Measurements from ENCODE around the gene PPM1E.
"Not testable (repeated sequence)": the region's sequence is repeated elsewhere in the genome, so short reads cannot be mapped to it uniquely, and the experiment has no call there.

PPM1E gene

GRCh38 chr17:58783380-58783779 lies 27.7 kb downstream of the PPM1E start:
- no peak for DNase-seq

- DNase-seq, result no peak
Observed at GRCh38 chr17:58785097-58785496, 29.4 kb downstream of the PPM1E start.

GRCh38 chr17:58786586-58787295 lies 31.1 kb downstream of the PPM1E start:
- DNase-seq, result no peak

GRCh38 chr17:58788199-58788598 lies 32.5 kb downstream of the PPM1E start:
- DNase-seq, result no peak

- no peak for DNase-seq
Observed at GRCh38 chr17:58789160-58789559, 33.5 kb downstream of the PPM1E start.

- DNase-seq, result no peak
Observed at GRCh38 chr17:58789831-58790230, 34.2 kb downstream of the PPM1E start.

- DNase-seq, result not testable (repeated sequence)
Observed at GRCh38 chr17:58794508-58794907, 38.9 kb downstream of the PPM1E start.

- no peak for DNase-seq
Observed at GRCh38 chr17:58802188-58802587, 46.5 kb downstream of the PPM1E start.

- no peak for DNase-seq
Observed at GRCh38 chr17:58806046-58806445, 50.4 kb downstream of the PPM1E start.

GRCh38 chr17:58808609-58809563 lies 53.2 kb downstream of the PPM1E start:
- no peak for DNase-seq

GRCh38 chr17:58809564-58809936 lies 53.9 kb downstream of the PPM1E start:
- no peak for DNase-seq

GRCh38 chr17:58811290-58811689 lies 55.6 kb downstream of the PPM1E start:
- DNase-seq, result no peak

- DNase-seq, result no peak
Observed at GRCh38 chr17:58813712-58814111, 58.1 kb downstream of the PPM1E start.

GRCh38 chr17:58818654-58819053 lies 63.0 kb downstream of the PPM1E start:
- DNase-seq, result no peak

- DNase-seq, result no peak
Observed at GRCh38 chr17:58822148-58823050, 66.7 kb downstream of the PPM1E start.

- no peak for DNase-seq
Observed at GRCh38 chr17:58823051-58823525, 67.4 kb downstream of the PPM1E start.

- no peak for DNase-seq
Observed at GRCh38 chr17:58829172-58829637, 73.6 kb downstream of the PPM1E start.

GRCh38 chr17:58831780-58832179 lies 76.1 kb downstream of the PPM1E start:
- no peak for DNase-seq

GRCh38 chr17:58832514-58832913 lies 76.9 kb downstream of the PPM1E start:
- no peak for DNase-seq

- no peak for DNase-seq
Observed at GRCh38 chr17:58837699-58838098, 82.0 kb downstream of the PPM1E start.

GRCh38 chr17:58840820-58841612 lies 85.4 kb downstream of the PPM1E start:
- DNase-seq, result no peak

GRCh38 chr17:58846413-58846812 lies 90.8 kb downstream of the PPM1E start:
- DNase-seq, result not testable (repeated sequence)

All from activated T-cell treated with anti-CD3 and anti-CD28 coated beads, Interleukin-2, amount 50 U/mL, for 1 hour (primary cell).